Measurements from ENCODE around the gene BMP6.

GRCh38 chr6:7859591-7859990, 133.7 kb downstream of the BMP6 start:
- TF ChIP-seq CTCF (IDR thresholded peaks at IDR 0.05; ENCODE audit: low read depth, low read length) = no peak
- no peak for TF ChIP-seq EZH2phosphoT487 (IDR thresholded peaks at IDR 0.05; ENCODE audit: low read depth)

Measured in OCI-LY3 (cell line).